ENCODE results near the gene FER1L5. TPM values are rescaled to one million over a fixed set of nuclear protein-coding genes. Genes with fewer than 3 reads are reported as not detected.

FER1L5 gene
- total and polyA plus RNA-seq, 2 donors (not counting 3 experiments of a cell fraction or from before 2014, with no cell fraction given) = not detected

DNA sequence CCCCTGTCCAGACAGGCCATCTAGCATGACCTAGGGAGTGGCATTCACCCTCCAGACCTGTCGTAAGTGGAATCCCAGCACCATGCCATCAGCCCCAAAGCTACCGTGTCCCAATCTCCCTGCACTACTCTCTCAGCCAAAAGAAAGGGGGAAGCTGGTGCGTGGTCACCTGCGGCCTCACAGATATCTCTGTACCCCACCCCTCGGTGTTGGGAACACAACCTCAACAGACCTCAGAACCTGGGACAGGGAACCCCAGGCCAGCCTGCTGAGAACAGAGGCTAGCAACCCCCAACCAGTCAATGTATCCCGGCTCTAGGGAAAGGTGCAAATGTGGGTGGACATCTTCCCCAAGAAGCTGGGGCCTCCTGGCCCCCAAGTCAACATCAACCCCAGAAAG lies 59.1 kb downstream of the FER1L5 start:
- H3K4me3 ChIP-seq (replicated peaks in 1 of 3; ENCODE audit: insufficient read depth in 1 of 3, low read depth in 1 of 3, low read length in 3 of 3) = no peak overlapping the region
- dilution Hi-C loops (cut with MboI; ENCODE audit: extremely low pct_ligation_motif_present, low sequenced_read_pairs) = no loop called here
- no peaks in the 10 kb centered on the region for H3K9me1 ChIP-seq (replicated peaks; ENCODE audit: control insufficient read depth, extremely low read depth, insufficient read depth, low read length)
- FAIRE-seq = no peak
- no peaks in the 10 kb centered on the region for H3K79me2 ChIP-seq (ENCODE audit: control insufficient read depth, insufficient read depth, low read length)
- no peaks in the 10 kb centered on the region for H3K9me3 ChIP-seq (replicated peaks; ENCODE audit: control insufficient read depth, insufficient read depth, low read length)
- H3K9ac ChIP-seq (replicated peaks; ENCODE audit: extremely low read depth, insufficient read depth, low read length) = no peak overlapping the region
- H3K27ac ChIP-seq (ENCODE audit: insufficient read depth, low read depth, low read length) = no peak overlapping the region
- CTCF ChIA-PET = no interaction called here
- H3K36me3 ChIP-seq (ENCODE audit: control insufficient read depth in 2 of 2, extremely low read depth in 1 of 2, insufficient read depth in 2 of 2, low read length in 2 of 2) = peaks cover 4 to 8% of the 10 kb centered on the region in 2 experiments
- TF ChIP-seq GATA2 (IDR thresholded peaks at IDR 0.05; ENCODE audit: insufficient read depth, insufficient read length, low read depth, low read length) (no peak), CTCF (IDR thresholded peaks at IDR 0.05; ENCODE audit: extremely low read depth in 1 of 2, insufficient read depth in 1 of 2, low read depth in 1 of 2, low read length in 2 of 2) (no peak)
- BruUV-seq (replicated peaks) = no TSS peak
- POLR2A ChIA-PET = no interaction called here
- no peaks in the 10 kb centered on the region for H3K4me1 ChIP-seq (ENCODE audit: control insufficient read depth, extremely low read depth, insufficient read depth, low read length)
- no peak overlapping the region for H2AFZ ChIP-seq (ENCODE audit: low read depth, low read length)
- H3K27me3 ChIP-seq (ENCODE audit: control insufficient read depth in 2 of 2, insufficient read depth in 2 of 2, low read length in 2 of 2) = no peaks in the 10 kb centered on the region
- H3K4me2 ChIP-seq (ENCODE audit: insufficient read depth, low read length) = no peak overlapping the region
- no peak for DNase-seq (ENCODE audit: low read depth, low spot score)
- H4K20me1 ChIP-seq (replicated peaks; ENCODE audit: control insufficient read depth, extremely low read depth, insufficient read depth, low read length) = no peaks in the 10 kb centered on the region
- intact Hi-C loops (cut with micrococcal nuclease) = no loop called here

DNA sequence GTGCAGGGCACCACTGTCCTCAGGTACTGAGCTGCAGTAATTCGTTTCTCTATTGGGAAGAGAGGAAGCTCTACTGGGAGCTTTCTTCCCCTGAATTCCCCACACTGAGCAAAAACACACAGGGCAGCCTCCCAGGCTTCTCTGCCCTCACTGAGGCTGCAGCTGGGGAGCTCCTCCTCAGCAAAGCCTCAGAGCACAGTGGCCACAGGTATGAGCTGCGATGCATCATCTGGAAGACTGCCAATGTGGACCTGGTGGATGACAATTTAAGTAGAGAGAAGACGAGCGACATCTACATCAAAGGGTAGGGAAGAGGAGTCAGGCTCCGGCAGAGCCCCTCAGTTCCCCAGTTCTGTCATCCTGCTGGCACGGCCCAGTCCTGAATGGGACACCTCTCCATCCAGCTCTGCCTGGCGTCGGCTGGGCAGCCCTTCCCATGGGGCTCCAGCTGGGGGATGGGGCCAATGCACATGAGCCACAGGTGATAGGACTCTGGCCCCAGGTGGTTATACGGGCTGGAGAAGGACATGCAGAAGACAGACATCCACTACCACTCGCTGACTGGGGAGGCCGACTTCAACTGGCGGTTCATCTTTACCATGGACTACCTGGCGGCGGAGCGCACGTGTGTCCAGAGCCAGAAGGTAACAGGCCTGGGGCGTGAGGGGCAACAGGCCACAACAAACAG lies 59.7 kb downstream of the FER1L5 start:
- FAIRE-seq (no peak), DNase-seq (ENCODE audit: low read depth, low spot score) (no peak)
- Histone ChIP-seq H3K4me1 (ENCODE audit: control insufficient read depth, extremely low read depth, insufficient read depth, low read length) (no peaks in the 10 kb centered on the region), H3K4me3 (replicated peaks in 1 of 3; ENCODE audit: insufficient read depth in 1 of 3, low read depth in 1 of 3, low read length in 3 of 3) (no peak overlapping the region), H3K9me3 (replicated peaks; ENCODE audit: control insufficient read depth, insufficient read depth, low read length) (no peaks in the 10 kb centered on the region), H4K20me1 (replicated peaks; ENCODE audit: control insufficient read depth, extremely low read depth, insufficient read depth, low read length) (no peaks in the 10 kb centered on the region), H3K9ac (replicated peaks; ENCODE audit: extremely low read depth, insufficient read depth, low read length) (no peak overlapping the region), H3K4me2 (ENCODE audit: insufficient read depth, low read length) (no peak overlapping the region), H2AFZ (ENCODE audit: low read depth, low read length) (no peak overlapping the region), H3K79me2 (ENCODE audit: control insufficient read depth, insufficient read depth, low read length) (no peaks in the 10 kb centered on the region), H3K36me3 (ENCODE audit: control insufficient read depth in 2 of 2, extremely low read depth in 1 of 2, insufficient read depth in 2 of 2, low read length in 2 of 2) (peaks cover 6 to 14% of the 10 kb centered on the region in 2 experiments), H3K9me1 (replicated peaks; ENCODE audit: control insufficient read depth, extremely low read depth, insufficient read depth, low read length) (no peaks in the 10 kb centered on the region), H3K27ac (ENCODE audit: insufficient read depth, low read depth, low read length) (no peak overlapping the region), H3K27me3 (ENCODE audit: control insufficient read depth in 2 of 2, insufficient read depth in 2 of 2, low read length in 2 of 2) (no peaks in the 10 kb centered on the region)
- intact Hi-C loops (cut with micrococcal nuclease) = no loop called here
- CTCF ChIA-PET = no interaction called here
- BruUV-seq (replicated peaks) = no TSS peak
- POLR2A ChIA-PET = no interaction called here
- no peak for TF ChIP-seq JUN (IDR thresholded peaks at IDR 0.05; ENCODE audit: borderline replicate concordance, insufficient read depth, insufficient read length, low read depth)
- TF ChIP-seq FOS (IDR thresholded peaks at IDR 0.05; ENCODE audit: borderline replicate concordance, insufficient read depth, low read length) = no peak
- dilution Hi-C loops (cut with MboI; ENCODE audit: extremely low pct_ligation_motif_present, low sequenced_read_pairs) = no loop called here

Measured in endothelial cell of umbilical vein (primary cell).